Osteoblast (primary cell): Measurements from ENCODE around the gene JARID2. TPM values are rescaled to one million over a fixed set of nuclear protein-coding genes. Genes with fewer than 3 reads are reported as not detected.

Source experiments
- DNase-seq: peaks from one replicate; pipeline ENCODE4 v3.0.0; 2011; ENCODE audit warnings: low spot score, mixed read lengths; ENCODE audit not compliant: insufficient read length; ENCODE audit errors: missing footprints
- H2AFZ ChIP-seq: 2 replicates; pipeline ENCODE4 v1.6.0; 2011; ENCODE audit warnings: mild to moderate bottlenecking, low read length
- H3K27ac ChIP-seq: 2 replicates; pipeline ENCODE4 v1.5.1; 2011; ENCODE audit warnings: mild to moderate bottlenecking, low read depth, low read length, moderate library complexity
- H3K27me3 ChIP-seq: 2 replicates; pipeline ENCODE4 v1.6.0; 2012; ENCODE audit warnings: mild to moderate bottlenecking, control low read depth, inconsistent platforms, low read length, moderate library complexity; ENCODE audit not compliant: insufficient read depth
- H3K36me3 ChIP-seq: 2 replicates; pipeline ENCODE4 v1.5.1; 2011; ENCODE audit warnings: mild to moderate bottlenecking, low read length, control low read depth, moderate library complexity; ENCODE audit not compliant: insufficient read depth
- H3K4me1 ChIP-seq: 2 replicates; pipeline ENCODE4 v1.5.1; 2011; ENCODE audit warnings: mild to moderate bottlenecking, low read length, control low read depth, moderate library complexity; ENCODE audit not compliant: insufficient read depth
- H3K4me2 ChIP-seq: 2 replicates; pipeline ENCODE4 v1.6.0; 2011; ENCODE audit warnings: mild to moderate bottlenecking, low read length; ENCODE audit not compliant: insufficient read depth
- H3K4me3 ChIP-seq: fragments of 200-600 bp; sonication (generic); 3 replicates; pipeline ENCODE4 v1.5.1; 2012; ENCODE audit warnings: mild to moderate bottlenecking, low read length, inconsistent platforms; ENCODE audit not compliant: insufficient read depth
- H3K79me2 ChIP-seq: 2 replicates; pipeline ENCODE4 v1.6.0; 2012; ENCODE audit warnings: mild to moderate bottlenecking, low read length, control low read depth, inconsistent platforms; ENCODE audit not compliant: insufficient read depth
- H3K9me3 ChIP-seq: 2 replicates; pipeline ENCODE4 v1.5.1; 2011; ENCODE audit warnings: low read depth, low read length, control low read depth
- H4K20me1 ChIP-seq: 2 replicates; pipeline ENCODE4 v1.6.0; 2012; ENCODE audit warnings: mild to moderate bottlenecking, low read length, control low read depth; ENCODE audit not compliant: insufficient read depth
- CTCF ChIP-seq: IDR thresholded peaks from 2 replicates; pipeline ENCODE4 v1.5.1; 2011; ENCODE audit warnings: mild to moderate bottlenecking, low read depth, low read length, moderate library complexity; ENCODE audit errors: extremely low read depth
- total RNA-seq: library from RNA; depleted of rRNA; stranded (reverse); fragments of >200 nt; gene quantifications from 2 replicates; pipeline ENCODE4 v1.2.3, GENCODE V29; 2012

The JARID2 gene
- total RNA-seq, 1 donor: 10.5 TPM

- H3K79me2 ChIP-seq: peaks cover 24% of the 10 kb centered on the region
- no peak for DNase-seq
- H3K27me3 ChIP-seq: no peaks in the 10 kb centered on the region
- peaks cover 63% of the 10 kb centered on the region for H4K20me1 ChIP-seq
- H3K27ac ChIP-seq: no peak overlapping the region
- no peaks in the 10 kb centered on the region for H3K9me3 ChIP-seq
- H3K4me1 ChIP-seq: peaks cover 11% of the 10 kb centered on the region
- H3K4me3 ChIP-seq: no peak overlapping the region
- H3K36me3 ChIP-seq: no peaks in the 10 kb centered on the region
- TF ChIP-seq CTCF: no peak
- no peak overlapping the region for H2AFZ ChIP-seq
- H3K4me2 ChIP-seq: no peak overlapping the region
These were observed 215.5 kb downstream of the JARID2 start for GRCh38 chr6:15461127-15461944.

DNA sequence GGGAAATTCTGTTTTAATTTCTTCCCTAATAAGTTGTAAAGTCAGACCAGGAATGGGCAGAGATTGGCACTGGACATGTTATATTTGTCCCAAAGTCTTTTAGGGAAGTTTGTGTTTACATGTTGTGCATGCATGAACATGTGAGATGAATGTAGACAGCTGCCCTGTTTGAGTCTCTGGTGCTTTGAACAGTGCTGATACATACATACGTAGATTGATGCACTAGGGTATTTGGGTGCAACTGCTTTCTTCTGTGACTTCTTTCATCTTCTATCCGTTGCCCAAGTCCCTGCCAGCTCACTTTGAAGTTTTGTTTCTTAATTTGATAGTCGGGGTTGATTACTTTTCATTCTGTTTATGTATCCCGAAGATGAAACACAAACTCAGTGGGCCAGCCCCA lies 216.4 kb downstream of the JARID2 start:
- peak overlapping the region; percentile 67 for H3K4me2 ChIP-seq
- no peak overlapping the region for H2AFZ ChIP-seq
- peaks cover 57% of the 10 kb centered on the region for H4K20me1 ChIP-seq
- no peaks in the 10 kb centered on the region for H3K9me3 ChIP-seq
- H3K79me2 ChIP-seq: peaks cover 27% of the 10 kb centered on the region
- DNase-seq: no peak
- H3K4me1 ChIP-seq: peaks cover 11% of the 10 kb centered on the region
- H3K27ac ChIP-seq: no peak overlapping the region
- no peak for TF ChIP-seq CTCF
- H3K27me3 ChIP-seq: no peaks in the 10 kb centered on the region
- no peaks in the 10 kb centered on the region for H3K36me3 ChIP-seq
- peak overlapping the region; percentile 20 for H3K4me3 ChIP-seq

DNA sequence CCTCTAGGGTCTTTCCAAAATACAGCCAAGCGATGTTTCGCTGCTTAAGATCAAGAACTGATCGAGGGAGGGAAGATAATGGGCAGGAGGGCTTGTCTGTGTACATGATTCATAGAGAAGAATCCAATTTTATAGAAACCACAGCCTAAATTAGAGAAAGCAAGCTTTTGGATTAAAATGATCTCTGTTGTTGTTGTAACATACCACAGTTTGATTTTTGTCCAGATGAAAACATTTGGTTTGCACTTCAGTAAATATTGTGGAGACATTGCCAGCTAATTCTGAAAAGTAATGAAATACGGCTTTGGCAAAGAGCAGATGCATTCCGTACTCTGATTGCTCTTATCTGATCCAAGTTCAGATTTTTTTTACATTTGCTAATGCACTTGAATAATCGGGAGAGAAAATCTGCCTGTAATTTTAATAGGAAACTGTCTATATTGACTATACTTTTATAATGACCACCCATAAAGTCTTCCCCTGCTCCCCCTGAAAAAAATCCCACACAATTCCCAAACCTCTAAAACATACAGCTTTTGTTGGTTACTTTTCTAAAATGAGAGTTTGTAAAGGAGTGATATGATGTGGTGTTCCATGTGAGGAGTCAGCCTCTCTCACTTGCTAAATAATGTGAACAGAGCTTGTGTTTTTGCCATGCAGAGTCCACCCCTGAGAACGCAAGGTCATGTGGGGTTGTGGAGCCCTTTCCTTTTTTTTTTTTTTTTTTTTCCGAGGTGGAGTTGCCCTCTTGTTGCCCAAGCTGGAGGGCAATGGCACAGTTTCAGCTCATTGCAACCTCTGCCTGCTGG lies 217.1 kb downstream of the JARID2 start:
- Histone ChIP-seq H2AFZ (no peak overlapping the region), H4K20me1 (peaks cover 52% of the 10 kb centered on the region), H3K79me2 (peaks cover 26% of the 10 kb centered on the region), H3K9me3 (no peaks in the 10 kb centered on the region), H3K4me3 (peak overlapping the region; percentile 20), H3K27ac (no peak overlapping the region), H3K4me2 (peak overlapping the region; percentile 67), H3K27me3 (no peaks in the 10 kb centered on the region), H3K36me3 (no peaks in the 10 kb centered on the region), H3K4me1 (peaks cover 11% of the 10 kb centered on the region)
- no peak for DNase-seq
- TF ChIP-seq CTCF: no peak

DNA sequence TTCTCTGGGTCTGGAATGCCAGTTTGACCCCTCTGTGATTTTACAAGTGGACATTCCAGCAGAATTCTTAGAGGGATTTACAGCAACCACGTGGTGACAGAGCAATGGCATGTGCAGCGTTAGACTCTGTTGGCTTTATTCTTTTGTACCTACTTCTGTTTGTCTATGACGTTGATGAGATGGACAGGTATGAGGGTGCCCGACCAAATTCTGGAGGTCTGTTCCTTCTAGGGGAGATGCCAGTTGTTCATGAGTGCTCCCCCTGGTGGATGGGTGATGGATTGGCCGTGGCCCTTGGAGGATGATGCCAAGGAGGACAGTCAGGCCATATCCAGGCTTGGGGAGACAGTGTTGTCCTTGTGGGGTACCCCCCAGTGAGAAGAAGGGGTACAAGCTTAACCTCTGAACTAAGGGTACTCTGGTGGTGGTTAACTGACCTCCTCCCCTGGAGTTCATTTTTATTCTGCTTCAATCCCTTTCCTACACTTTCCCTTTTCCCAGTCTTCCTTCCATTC lies 218.4 kb downstream of the JARID2 start:
- Histone ChIP-seq H3K36me3 (peaks cover 4% of the 10 kb centered on the region), H3K9me3 (no peaks in the 10 kb centered on the region), H3K4me3 (no peak overlapping the region), H2AFZ (no peak overlapping the region), H3K27me3 (no peaks in the 10 kb centered on the region), H3K4me1 (peaks cover 11% of the 10 kb centered on the region), H4K20me1 (peaks cover 43% of the 10 kb centered on the region), H3K4me2 (no peak overlapping the region), H3K27ac (no peak overlapping the region), H3K79me2 (peaks cover 26% of the 10 kb centered on the region)
- DNase-seq: no peak
- TF ChIP-seq CTCF: peak; percentile 71
